ENCODE data around the gene KCNQ1.

The KCNQ1 gene

DNA sequence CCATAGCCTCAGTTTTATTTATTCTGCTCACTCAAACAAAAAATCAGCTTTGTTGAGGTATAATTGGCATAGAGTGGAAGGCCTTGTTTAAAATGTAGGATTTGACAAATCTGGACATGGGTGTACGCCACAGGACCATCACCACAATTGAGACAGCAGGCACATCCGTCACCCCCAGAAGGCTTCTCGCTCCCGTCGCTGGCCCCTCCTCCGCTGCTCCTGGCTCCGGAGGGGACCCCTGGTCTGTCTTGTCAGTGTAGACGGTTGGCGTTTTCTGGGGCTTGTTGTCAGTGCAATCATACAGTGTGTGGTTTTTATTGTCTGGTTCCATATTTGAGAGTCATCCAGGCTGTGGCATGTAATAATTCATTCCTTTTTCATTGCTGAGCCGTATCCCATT, 97.6 kb downstream of the KCNQ1 start:
- no peak for TF ChIP-seq CTCF (IDR thresholded peaks at IDR 0.05; ENCODE audit: insufficient read depth, low read depth, low read length, missing control alignments)
- H3K4me3 ChIP-seq (ENCODE audit: low read depth, low read length): no peak overlapping the region
- DNase-seq (ENCODE audit: low read depth): no peak

GRCh38 chr11:2547806-2548205, 103.0 kb downstream of the KCNQ1 start:
- no peak overlapping the region for H3K4me3 ChIP-seq (ENCODE audit: low read depth, low read length)
- no peak for TF ChIP-seq CTCF (IDR thresholded peaks at IDR 0.05; ENCODE audit: insufficient read depth, low read depth, low read length, missing control alignments)
- no peak for DNase-seq (ENCODE audit: low read depth)

GRCh38 chr11:2548596-2548995, 103.8 kb downstream of the KCNQ1 start:
- TF ChIP-seq CTCF (IDR thresholded peaks at IDR 0.05; ENCODE audit: insufficient read depth, low read depth, low read length, missing control alignments): no peak
- DNase-seq (ENCODE audit: low read depth): no peak
- no peak overlapping the region for H3K4me3 ChIP-seq (ENCODE audit: low read depth, low read length)

GRCh38 chr11:2549080-2549479, 104.3 kb downstream of the KCNQ1 start:
- no peak for DNase-seq (ENCODE audit: low read depth)
- H3K4me3 ChIP-seq (ENCODE audit: low read depth, low read length): no peak overlapping the region
- no peak for TF ChIP-seq CTCF (IDR thresholded peaks at IDR 0.05; ENCODE audit: insufficient read depth, low read depth, low read length, missing control alignments)

- no peak for TF ChIP-seq CTCF (IDR thresholded peaks at IDR 0.05; ENCODE audit: insufficient read depth, low read depth, low read length, missing control alignments)
- no peak for DNase-seq (ENCODE audit: low read depth)
- no peak overlapping the region for H3K4me3 ChIP-seq (ENCODE audit: low read depth, low read length)
Observed at GRCh38 chr11:2549491-2549875, 104.7 kb downstream of the KCNQ1 start.

DNA sequence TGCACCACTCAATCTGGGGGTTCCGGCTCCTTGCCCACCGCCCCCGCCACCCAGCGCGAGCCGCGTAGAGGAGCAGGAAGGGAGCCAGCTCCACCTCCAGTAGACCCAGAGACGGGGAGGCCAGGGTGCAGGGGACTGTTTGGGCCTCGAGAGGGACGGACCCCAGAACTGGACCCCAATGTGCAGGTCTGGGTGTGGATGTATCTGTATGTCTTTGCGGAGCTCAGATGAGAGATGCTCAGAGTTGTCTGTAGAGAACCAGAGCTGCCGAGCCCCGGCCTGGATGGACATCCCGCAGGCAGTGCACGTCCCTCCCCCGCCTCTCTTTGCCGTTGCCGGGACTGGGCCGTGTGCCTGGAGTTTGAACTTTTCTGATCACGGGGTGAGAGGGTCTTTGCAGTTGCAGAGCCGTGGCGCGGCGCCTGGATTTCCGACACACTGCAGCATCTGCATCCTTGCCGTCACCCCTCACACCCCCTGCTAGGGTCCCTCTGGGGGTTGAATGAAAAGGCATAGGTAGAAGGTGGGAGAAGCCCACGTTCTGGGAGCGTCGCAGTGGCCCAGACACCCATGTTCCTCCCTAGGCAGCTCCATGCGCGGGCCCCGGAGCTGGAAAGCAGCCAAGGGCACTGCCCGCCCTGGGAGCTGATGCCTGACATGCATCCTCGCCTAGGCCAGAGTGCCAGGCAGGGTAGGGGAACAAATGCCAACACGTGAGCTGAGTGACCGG, 105.2 kb downstream of the KCNQ1 start:
- no peak for DNase-seq (ENCODE audit: low read depth)
- no peak for TF ChIP-seq CTCF (IDR thresholded peaks at IDR 0.05; ENCODE audit: insufficient read depth, low read depth, low read length, missing control alignments)
- H3K4me3 ChIP-seq (ENCODE audit: low read depth, low read length): no peak overlapping the region

DNA sequence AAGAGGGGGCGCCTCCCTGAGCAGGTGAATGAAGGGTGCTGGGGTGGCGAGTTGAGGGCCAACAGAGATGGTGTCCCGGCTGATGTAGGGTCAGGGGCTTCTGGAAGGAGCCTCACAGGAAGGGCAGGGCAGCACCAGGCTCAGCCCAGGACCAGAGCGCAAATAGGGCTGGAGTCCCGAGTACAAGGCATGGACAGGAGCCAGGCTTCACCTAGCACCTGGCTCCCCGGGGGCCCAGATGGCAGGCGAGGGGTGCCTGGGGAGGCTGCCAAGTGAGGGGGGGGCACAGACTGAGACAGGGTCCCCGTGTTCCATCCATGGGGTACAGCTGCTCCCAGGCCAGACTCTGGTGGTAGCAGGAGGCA, 105.8 kb downstream of the KCNQ1 start:
- H3K4me3 ChIP-seq (ENCODE audit: low read depth, low read length): no peak overlapping the region
- DNase-seq (ENCODE audit: low read depth): no peak
- no peak for TF ChIP-seq CTCF (IDR thresholded peaks at IDR 0.05; ENCODE audit: insufficient read depth, low read depth, low read length, missing control alignments)
